ENCODE results near the gene ZSWIM4. TPM values are rescaled to one million over a fixed set of nuclear protein-coding genes. Genes with fewer than 3 reads are reported as not detected.

Gene ZSWIM4
- total and polyA plus RNA-seq, 2 of the 13 experiments (the other 11 are each of a cell fraction or from before 2014, with no cell fraction given) = 0.33 to 0.86 TPM

DNA sequence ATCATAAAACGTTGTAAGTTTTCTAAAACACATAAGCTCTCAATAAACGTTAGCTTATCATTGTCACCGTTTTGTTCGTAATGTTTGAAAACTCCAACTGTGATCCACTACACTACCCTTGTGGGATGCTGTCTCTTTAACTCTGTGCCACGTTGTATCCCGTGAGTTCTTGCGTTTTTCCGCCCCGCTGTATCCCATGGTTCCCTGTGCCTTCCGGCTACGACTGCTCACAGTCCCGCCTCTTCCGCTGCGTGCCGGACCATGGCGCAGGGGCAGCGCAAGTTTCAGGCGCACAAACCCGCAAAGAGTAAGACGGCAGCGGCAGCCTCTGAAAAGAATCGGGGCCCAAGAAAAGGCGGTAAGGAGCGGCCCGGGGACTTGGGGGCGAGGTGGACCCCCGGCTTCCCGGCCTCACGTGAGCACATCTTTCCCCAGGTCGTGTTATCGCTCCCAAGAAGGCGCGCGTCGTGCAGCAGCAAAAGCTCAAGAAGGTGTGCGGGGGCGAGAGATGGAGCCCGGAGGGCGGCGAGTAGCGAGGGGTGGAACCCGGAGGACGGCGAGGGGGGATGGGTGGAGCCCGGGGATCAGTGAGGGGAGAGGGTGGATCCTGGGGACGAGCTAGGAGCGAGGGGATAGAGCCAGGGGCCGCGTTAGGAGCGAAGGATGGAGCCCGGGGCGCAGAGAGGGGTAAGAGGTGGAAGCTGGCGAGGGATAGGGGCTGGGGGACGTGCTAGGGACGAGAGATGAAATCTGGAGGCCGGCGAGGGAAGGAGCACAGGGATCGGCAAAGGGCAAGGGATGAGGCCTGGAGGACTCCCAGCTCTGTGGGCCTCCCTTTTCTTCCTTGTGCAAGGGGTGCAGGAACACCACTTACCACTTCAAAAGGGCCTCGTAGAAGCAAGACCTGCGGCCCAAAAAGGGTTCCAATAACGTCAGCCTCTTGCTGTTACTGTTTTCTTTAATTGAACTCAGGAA is 20.7 kb upstream of the ZSWIM4 start, which contains the start of gene C19orf53 (continued):
- TF ChIP-seq NCOR1 (IDR thresholded peaks at IDR 0.05; ENCODE audit: borderline replicate concordance, low read length) = no peak
- TF ChIP-seq HNF4G (IDR thresholded peaks at IDR 0.05; ENCODE audit: borderline replicate concordance, low read depth, low read length) = no peak
- TF ChIP-seq HNF4G (CRISPR knock-in tag; IDR thresholded peaks at IDR 0.05; ENCODE audit: borderline replicate concordance, low read depth) = 0 out of 2 replicates have a peak, but pooled peaks have one; percentile 17
- no peak for TF ChIP-seq CEBPZ (IDR thresholded peaks at IDR 0.05; ENCODE audit: low read length)
- TF ChIP-seq, protein P1, sequence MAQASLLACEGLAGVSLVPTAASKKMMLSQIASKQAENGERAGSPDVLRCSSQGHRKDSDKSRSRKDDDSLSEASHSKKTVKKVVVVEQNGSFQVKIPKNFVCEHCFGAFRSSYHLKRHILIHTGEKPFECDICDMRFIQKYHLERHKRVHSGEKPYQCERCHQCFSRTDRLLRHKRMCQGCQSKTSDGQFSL (CRISPR knock-in tag; IDR thresholded peaks at IDR 0.05) = no peak
- TF ChIP-seq ZNF546 (CRISPR knock-in tag; conservative IDR thresholded peaks at IDR 0.05) = peak; percentile 67; the same call in 1 of the 2 replicates
- TF ChIP-seq ZBTB20 (CRISPR knock-in tag; IDR thresholded peaks at IDR 0.05; ENCODE audit: borderline replicate concordance, low read depth) = peak; percentile 70; the same call in 1 of the 2 replicates
- no peak for TF ChIP-seq CREBL2 (CRISPR knock-in tag; IDR thresholded peaks at IDR 0.05; ENCODE audit: borderline replicate concordance)
- no peak for TF ChIP-seq ZNF17 (CRISPR knock-in tag; IDR thresholded peaks at IDR 0.05)
- TF ChIP-seq NCOA5 (CRISPR knock-in tag; IDR thresholded peaks at IDR 0.05) = no peak
- no peak for TF ChIP-seq CREB3 (CRISPR knock-in tag; IDR thresholded peaks at IDR 0.05)
- TF ChIP-seq, protein P2, sequence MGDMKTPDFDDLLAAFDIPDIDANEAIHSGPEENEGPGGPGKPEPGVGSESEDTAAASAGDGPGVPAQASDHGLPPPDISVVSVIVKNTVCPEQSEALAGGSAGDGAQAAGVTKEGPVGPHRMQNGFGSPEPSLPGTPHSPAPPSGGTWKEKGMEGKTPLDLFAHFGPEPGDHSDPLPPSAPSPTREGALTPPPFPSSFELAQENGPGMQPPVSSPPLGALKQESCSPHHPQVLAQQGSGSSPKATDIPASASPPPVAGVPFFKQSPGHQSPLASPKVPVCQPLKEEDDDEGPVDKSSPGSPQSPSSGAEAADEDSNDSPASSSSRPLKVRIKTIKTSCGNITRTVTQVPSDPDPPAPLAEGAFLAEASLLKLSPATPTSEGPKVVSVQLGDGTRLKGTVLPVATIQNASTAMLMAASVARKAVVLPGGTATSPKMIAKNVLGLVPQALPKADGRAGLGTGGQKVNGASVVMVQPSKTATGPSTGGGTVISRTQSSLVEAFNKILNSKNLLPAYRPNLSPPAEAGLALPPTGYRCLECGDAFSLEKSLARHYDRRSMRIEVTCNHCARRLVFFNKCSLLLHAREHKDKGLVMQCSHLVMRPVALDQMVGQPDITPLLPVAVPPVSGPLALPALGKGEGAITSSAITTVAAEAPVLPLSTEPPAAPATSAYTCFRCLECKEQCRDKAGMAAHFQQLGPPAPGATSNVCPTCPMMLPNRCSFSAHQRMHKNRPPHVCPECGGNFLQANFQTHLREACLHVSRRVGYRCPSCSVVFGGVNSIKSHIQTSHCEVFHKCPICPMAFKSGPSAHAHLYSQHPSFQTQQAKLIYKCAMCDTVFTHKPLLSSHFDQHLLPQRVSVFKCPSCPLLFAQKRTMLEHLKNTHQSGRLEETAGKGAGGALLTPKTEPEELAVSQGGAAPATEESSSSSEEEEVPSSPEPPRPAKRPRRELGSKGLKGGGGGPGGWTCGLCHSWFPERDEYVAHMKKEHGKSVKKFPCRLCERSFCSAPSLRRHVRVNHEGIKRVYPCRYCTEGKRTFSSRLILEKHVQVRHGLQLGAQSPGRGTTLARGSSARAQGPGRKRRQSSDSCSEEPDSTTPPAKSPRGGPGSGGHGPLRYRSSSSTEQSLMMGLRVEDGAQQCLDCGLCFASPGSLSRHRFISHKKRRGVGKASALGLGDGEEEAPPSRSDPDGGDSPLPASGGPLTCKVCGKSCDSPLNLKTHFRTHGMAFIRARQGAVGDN (CRISPR knock-in tag; IDR thresholded peaks at IDR 0.05) = peak; percentile 89
- TF ChIP-seq ZBTB38 (CRISPR knock-in tag; IDR thresholded peaks at IDR 0.05) = peak; percentile 78
